ENCODE data around the gene DRGX.

Gene DRGX

DNA sequence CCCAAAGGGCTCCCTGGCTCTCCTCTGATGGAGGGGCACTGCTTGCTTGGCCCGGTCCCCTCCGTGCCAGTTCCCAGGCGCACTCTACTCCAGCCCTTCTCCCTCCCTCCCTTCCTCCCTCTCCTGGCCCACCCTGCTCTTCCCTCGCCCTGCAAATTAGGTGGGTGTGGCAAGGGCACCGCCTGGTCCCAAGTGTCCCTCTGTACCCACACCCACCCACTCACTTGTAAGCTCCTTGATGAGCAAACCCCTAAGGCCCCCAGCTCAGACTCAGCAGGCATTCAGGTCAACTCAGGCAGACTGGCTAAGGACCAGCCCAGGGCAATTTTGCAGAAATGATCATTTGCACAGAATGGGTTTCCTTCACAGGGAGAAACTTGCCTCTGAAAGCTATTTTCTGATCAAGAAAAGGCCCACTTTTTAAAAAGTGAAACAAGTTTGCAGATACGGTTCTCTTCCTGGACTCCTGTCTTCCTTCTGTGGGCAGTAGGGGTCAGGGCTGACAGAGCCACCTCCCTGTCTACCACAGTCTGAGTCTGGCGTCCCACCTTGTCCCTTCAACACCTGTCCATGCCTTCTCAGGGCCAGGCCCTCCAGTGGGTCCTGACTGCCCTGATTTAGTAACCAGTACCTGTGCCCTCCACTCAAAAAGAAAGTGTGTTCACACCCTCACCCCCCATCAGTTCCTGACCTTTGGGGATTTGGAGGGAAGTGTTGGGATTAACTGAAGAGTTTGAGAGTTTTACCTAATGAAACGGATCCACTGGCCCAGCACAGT, 68.7 kb downstream of the DRGX start:
- Histone ChIP-seq H3K9me3 (replicated peaks; ENCODE audit: insufficient read depth, low read length) (no peaks in the 10 kb centered on the region), H3K9ac (ENCODE audit: low read length) (no peak overlapping the region), H3K79me2 (ENCODE audit: low read length) (no peaks in the 10 kb centered on the region), H3K4me1 (ENCODE audit: low read length) (no peaks in the 10 kb centered on the region), H3F3A (ENCODE audit: insufficient read depth, low read length) (no peaks in the 10 kb centered on the region), H3K4me3 (ENCODE audit: low read length) (no peak overlapping the region), H3K27me3 (replicated peaks; ENCODE audit: insufficient read depth, low read length) (no peaks in the 10 kb centered on the region), H2AFZ (ENCODE audit: low read length) (no peak overlapping the region), H3K36me3 (replicated peaks; ENCODE audit: insufficient read depth, low read length) (no peaks in the 10 kb centered on the region), H3K9me2 (replicated peaks; ENCODE audit: insufficient read depth, low read length) (no peaks in the 10 kb centered on the region), H3K27ac (ENCODE audit: low read length) (no peak overlapping the region), H4K20me1 (ENCODE audit: insufficient read depth, low read length) (no peaks in the 10 kb centered on the region), H3K4me2 (ENCODE audit: low read depth, low read length) (no peak overlapping the region)
- DNase-seq = no peak
- no peak for TF ChIP-seq EZH2phosphoT487 (IDR thresholded peaks at IDR 0.05; ENCODE audit: low read length)

DNA sequence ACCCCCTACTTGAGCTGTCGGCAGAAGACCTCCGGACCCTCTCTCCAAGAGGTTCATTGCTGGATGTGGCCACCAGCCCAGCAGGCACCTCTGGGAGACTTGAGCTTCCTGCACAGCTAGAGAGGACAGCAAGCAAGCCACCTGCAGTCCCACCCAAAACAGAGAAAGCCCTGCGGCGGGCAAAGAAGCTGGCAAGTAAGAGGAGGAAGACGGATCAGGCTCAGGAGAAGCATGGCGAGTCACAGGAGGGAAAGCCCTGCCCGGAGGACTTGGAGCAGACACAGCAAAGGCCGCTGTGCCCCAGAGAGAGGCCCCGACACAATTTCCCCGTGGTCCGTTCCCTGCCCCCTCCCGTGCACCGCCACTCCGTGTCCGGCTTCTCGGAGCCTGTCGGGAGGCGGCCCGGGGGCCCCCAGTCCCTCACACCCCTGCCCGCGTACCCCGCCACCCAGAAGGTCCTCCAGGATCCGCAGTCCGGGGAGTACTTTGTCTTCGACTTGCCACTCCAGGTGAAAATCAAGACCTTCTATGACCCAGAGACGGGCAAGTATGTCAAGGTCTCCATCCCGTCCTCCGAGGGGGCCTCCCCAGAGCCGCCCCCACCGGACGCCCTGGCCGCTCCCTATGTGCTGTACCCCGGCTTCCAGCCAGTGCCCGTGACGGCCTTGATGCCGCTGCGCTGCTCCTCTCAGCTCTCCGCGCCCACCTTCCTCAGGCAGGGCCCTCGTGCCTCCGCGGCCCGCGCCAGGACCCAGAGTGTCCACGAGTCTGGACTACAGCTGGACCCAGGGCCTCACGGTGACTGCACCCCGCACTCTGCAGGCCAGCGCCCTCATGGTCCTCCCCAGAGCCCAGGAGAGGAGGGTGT, 69.7 kb downstream of the DRGX start:
- no peak for DNase-seq
- Histone ChIP-seq H4K20me1 (ENCODE audit: insufficient read depth, low read length) (no peaks in the 10 kb centered on the region), H3K9me3 (replicated peaks; ENCODE audit: insufficient read depth, low read length) (no peaks in the 10 kb centered on the region), H3K9ac (ENCODE audit: low read length) (no peak overlapping the region), H3K36me3 (replicated peaks; ENCODE audit: insufficient read depth, low read length) (no peaks in the 10 kb centered on the region), H3F3A (ENCODE audit: insufficient read depth, low read length) (no peaks in the 10 kb centered on the region), H3K27ac (ENCODE audit: low read length) (no peak overlapping the region), H3K27me3 (replicated peaks; ENCODE audit: insufficient read depth, low read length) (no peaks in the 10 kb centered on the region), H2AFZ (ENCODE audit: low read length) (no peak overlapping the region), H3K4me2 (ENCODE audit: low read depth, low read length) (no peak overlapping the region), H3K79me2 (ENCODE audit: low read length) (no peaks in the 10 kb centered on the region), H3K9me2 (replicated peaks; ENCODE audit: insufficient read depth, low read length) (no peaks in the 10 kb centered on the region), H3K4me3 (ENCODE audit: low read length) (no peak overlapping the region), H3K4me1 (ENCODE audit: low read length) (no peaks in the 10 kb centered on the region)
- TF ChIP-seq EZH2 (optimal IDR thresholded peaks at IDR 0.05; ENCODE audit: low read depth, low read length) = no peak
- TF ChIP-seq, protein P1, sequence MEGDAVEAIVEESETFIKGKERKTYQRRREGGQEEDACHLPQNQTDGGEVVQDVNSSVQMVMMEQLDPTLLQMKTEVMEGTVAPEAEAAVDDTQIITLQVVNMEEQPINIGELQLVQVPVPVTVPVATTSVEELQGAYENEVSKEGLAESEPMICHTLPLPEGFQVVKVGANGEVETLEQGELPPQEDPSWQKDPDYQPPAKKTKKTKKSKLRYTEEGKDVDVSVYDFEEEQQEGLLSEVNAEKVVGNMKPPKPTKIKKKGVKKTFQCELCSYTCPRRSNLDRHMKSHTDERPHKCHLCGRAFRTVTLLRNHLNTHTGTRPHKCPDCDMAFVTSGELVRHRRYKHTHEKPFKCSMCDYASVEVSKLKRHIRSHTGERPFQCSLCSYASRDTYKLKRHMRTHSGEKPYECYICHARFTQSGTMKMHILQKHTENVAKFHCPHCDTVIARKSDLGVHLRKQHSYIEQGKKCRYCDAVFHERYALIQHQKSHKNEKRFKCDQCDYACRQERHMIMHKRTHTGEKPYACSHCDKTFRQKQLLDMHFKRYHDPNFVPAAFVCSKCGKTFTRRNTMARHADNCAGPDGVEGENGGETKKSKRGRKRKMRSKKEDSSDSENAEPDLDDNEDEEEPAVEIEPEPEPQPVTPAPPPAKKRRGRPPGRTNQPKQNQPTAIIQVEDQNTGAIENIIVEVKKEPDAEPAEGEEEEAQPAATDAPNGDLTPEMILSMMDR (IDR thresholded peaks at IDR 0.05; ENCODE audit: low read length) = no peak
- no peak for TF ChIP-seq EZH2phosphoT487 (IDR thresholded peaks at IDR 0.05; ENCODE audit: low read length)

DNA sequence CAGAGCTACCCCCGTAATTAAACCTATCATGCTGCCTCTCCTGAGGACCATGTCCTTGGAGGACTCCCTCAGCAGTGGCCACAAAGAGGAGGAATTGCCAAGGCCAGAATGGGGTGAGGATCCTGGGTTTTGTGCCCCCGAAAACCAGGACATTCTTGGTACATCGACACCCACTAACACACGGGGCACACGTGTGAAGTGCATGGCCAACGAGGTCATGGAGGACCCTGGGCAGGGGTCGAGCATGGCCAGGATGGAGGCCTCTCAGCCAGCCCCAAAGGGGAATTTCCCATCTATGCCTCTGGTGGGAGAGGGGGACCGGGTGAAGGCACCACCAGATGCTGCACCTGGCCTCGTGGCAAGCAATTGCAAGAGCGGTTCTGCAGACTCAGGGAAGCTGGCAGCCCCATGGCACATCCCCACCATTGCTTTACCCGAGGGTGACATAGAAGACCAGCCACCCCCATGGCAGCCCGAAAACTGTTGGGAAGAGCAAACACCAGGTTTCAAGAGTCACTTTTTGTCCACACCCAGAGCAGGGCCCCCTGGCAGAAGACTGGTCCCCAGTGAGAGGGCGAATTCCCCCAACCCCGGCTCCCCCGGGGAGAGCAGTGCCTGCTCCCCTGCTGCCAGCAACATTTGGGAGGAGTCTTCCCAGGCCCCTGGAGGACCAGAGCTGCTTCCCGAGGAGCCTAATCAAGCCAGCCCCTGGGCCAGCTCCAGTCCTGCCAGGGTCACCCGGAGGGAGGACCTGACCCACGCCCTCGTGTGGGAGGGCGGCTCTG, 70.6 kb downstream of the DRGX start:
- H3K79me2 ChIP-seq (ENCODE audit: low read length) = no peaks in the 10 kb centered on the region
- DNase-seq = no peak
- no peaks in the 10 kb centered on the region for H3K9me3 ChIP-seq (replicated peaks; ENCODE audit: insufficient read depth, low read length)
- H2AFZ ChIP-seq (ENCODE audit: low read length) = no peak overlapping the region
- no peaks in the 10 kb centered on the region for H4K20me1 ChIP-seq (ENCODE audit: insufficient read depth, low read length)
- no peaks in the 10 kb centered on the region for H3K9me2 ChIP-seq (replicated peaks; ENCODE audit: insufficient read depth, low read length)
- no peaks in the 10 kb centered on the region for H3K4me1 ChIP-seq (ENCODE audit: low read length)
- no peak for TF ChIP-seq EZH2phosphoT487 (IDR thresholded peaks at IDR 0.05; ENCODE audit: low read length)
- TF ChIP-seq EZH2 (optimal IDR thresholded peaks at IDR 0.05; ENCODE audit: low read depth, low read length) = no peak
- TF ChIP-seq, protein P1 (IDR thresholded peaks at IDR 0.05; ENCODE audit: low read length) = no peak
- H3F3A ChIP-seq (ENCODE audit: insufficient read depth, low read length) = no peaks in the 10 kb centered on the region
- H3K4me3 ChIP-seq (ENCODE audit: low read length) = no peak overlapping the region
- H3K27me3 ChIP-seq (replicated peaks; ENCODE audit: insufficient read depth, low read length) = no peaks in the 10 kb centered on the region
- H3K27ac ChIP-seq (ENCODE audit: low read length) = no peak overlapping the region
- H3K9ac ChIP-seq (ENCODE audit: low read length) = no peak overlapping the region
- no peak overlapping the region for H3K4me2 ChIP-seq (ENCODE audit: low read depth, low read length)
- no peaks in the 10 kb centered on the region for H3K36me3 ChIP-seq (replicated peaks; ENCODE audit: insufficient read depth, low read length)

All from MM.1S (cell line).